Measurements from ENCODE around the gene METTL16. TPM values are rescaled to one million over a fixed set of nuclear protein-coding genes. Genes with fewer than 3 reads are reported as not detected.

The METTL16 gene
- total and polyA plus RNA-seq, 2 donors from 2014 or later = 18.0 to 37.2 TPM

DNA sequence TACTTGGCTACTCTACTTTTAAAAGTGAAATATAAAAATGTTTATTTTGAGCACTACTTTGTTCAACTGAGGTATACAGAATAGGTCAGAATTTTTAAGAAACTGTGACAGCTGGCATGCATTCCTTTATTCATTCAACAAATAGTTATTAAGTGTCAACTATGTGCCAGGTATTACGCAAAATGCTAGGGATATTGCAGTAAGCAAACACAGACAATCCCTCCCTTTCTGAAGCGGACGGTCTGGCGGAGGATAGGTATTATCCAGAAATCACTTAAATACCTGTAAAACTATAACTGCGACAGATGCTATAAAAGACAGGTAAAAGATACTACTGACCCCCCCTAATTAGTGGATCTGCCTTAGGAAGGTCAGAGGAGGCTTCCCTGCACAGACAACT lies 26.1 kb downstream of the METTL16 start:
- Histone ChIP-seq H3K27ac (ENCODE audit: low read depth in 2 of 2, low read length in 2 of 2) (no peak overlapping the region), H3K4me3 (ENCODE audit: low read length in 3 of 3) (peak overlapping the region in 2 of 3 donors; percentile 41 to 43), H3K9me3 (ENCODE audit: control insufficient read depth in 2 of 3, insufficient read depth in 1 of 3, low read length in 3 of 3) (no peaks in the 10 kb centered on the region), H3K4me1 (ENCODE audit: control insufficient read depth in 2 of 3, insufficient read depth in 2 of 3, low read depth in 1 of 3, low read length in 3 of 3) (peaks cover 0 to 5% (median 0%) of the 10 kb centered on the region in 3 donors), H3K27me3 (ENCODE audit: control insufficient read depth, insufficient read depth, low read length) (no peaks in the 10 kb centered on the region), H3K9ac (ENCODE audit: low read length in 3 of 3) (no peak overlapping the region), H3K36me3 (ENCODE audit: control insufficient read depth in 2 of 3, insufficient read depth in 3 of 3, low read length in 3 of 3) (no peaks in the 10 kb centered on the region)
- FAIRE-seq = no peak
- intact Hi-C loops (cut with DNase I) = no loop called here
- DNase-seq = no peak
- TF ChIP-seq, protein P1, sequence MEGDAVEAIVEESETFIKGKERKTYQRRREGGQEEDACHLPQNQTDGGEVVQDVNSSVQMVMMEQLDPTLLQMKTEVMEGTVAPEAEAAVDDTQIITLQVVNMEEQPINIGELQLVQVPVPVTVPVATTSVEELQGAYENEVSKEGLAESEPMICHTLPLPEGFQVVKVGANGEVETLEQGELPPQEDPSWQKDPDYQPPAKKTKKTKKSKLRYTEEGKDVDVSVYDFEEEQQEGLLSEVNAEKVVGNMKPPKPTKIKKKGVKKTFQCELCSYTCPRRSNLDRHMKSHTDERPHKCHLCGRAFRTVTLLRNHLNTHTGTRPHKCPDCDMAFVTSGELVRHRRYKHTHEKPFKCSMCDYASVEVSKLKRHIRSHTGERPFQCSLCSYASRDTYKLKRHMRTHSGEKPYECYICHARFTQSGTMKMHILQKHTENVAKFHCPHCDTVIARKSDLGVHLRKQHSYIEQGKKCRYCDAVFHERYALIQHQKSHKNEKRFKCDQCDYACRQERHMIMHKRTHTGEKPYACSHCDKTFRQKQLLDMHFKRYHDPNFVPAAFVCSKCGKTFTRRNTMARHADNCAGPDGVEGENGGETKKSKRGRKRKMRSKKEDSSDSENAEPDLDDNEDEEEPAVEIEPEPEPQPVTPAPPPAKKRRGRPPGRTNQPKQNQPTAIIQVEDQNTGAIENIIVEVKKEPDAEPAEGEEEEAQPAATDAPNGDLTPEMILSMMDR (IDR thresholded peaks at IDR 0.05; ENCODE audit: borderline replicate concordance, extremely low read depth, insufficient read depth) = no peak

DNA sequence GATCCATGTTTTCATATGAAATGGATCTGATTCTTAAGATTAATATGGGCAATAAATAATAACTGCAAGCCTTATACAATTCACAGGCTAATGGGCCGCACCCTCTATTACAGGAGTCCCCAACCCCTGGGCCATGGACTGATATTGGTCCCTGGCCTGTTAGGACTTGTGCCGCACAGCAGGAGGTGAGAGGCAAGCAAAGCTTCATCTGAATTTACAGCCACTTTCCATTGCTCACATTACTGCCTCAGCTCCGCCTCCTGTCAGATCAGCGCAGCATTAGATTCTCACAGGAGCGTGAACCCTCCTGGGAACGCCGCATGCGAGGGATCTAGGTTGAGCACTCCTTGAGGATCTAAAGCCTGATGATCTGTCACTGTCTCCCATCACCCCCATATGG lies 26.8 kb downstream of the METTL16 start:
- H3K9me3 ChIP-seq (ENCODE audit: control insufficient read depth in 2 of 3, insufficient read depth in 1 of 3, low read length in 3 of 3) = no peaks in the 10 kb centered on the region
- peaks cover 0 to 5% (median 0%) of the 10 kb centered on the region in 3 donors for H3K4me1 ChIP-seq (ENCODE audit: control insufficient read depth in 2 of 3, insufficient read depth in 2 of 3, low read depth in 1 of 3, low read length in 3 of 3)
- H3K27ac ChIP-seq (ENCODE audit: low read depth in 2 of 2, low read length in 2 of 2) = no peak overlapping the region
- no peaks in the 10 kb centered on the region for H3K27me3 ChIP-seq (ENCODE audit: control insufficient read depth, insufficient read depth, low read length)
- TF ChIP-seq, protein P1 (IDR thresholded peaks at IDR 0.05; ENCODE audit: borderline replicate concordance, extremely low read depth, insufficient read depth) = no peak
- no peak overlapping the region for H3K9ac ChIP-seq (ENCODE audit: low read length in 3 of 3)
- H3K36me3 ChIP-seq (ENCODE audit: control insufficient read depth in 2 of 3, insufficient read depth in 3 of 3, low read length in 3 of 3) = no peaks in the 10 kb centered on the region
- no peak overlapping the region for H3K4me3 ChIP-seq (ENCODE audit: low read length in 3 of 3)
- FAIRE-seq = no peak
- no peak for DNase-seq
- intact Hi-C loops (cut with DNase I) = no loop called here

DNA sequence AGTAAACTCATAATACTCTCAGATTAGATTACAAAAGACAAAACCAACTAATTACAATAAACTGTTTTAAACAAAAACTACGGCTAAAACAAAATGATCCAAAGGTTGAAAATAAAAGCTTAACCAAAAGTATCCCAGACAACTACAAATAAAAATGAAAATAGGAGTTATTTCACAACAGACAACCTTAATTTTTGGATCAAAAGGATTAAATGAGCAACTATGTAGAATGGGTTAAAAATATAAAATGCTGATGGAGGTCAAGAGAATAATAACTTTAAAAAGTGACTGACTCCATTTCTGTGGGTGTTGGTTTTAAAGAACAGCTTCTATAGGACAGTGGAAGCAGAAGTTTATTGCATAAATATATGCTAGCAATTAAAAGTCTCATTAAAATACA lies 28.6 kb downstream of the METTL16 start:
- TF ChIP-seq, protein P1 (IDR thresholded peaks at IDR 0.05; ENCODE audit: borderline replicate concordance, extremely low read depth, insufficient read depth) = no peak
- Histone ChIP-seq H3K27me3 (ENCODE audit: control insufficient read depth, insufficient read depth, low read length) (no peaks in the 10 kb centered on the region), H3K4me3 (ENCODE audit: low read length in 3 of 3) (no peak overlapping the region), H3K9ac (ENCODE audit: low read length in 3 of 3) (no peak overlapping the region), H3K9me3 (ENCODE audit: control insufficient read depth in 2 of 3, insufficient read depth in 1 of 3, low read length in 3 of 3) (no peaks in the 10 kb centered on the region), H3K27ac (ENCODE audit: low read depth in 2 of 2, low read length in 2 of 2) (no peak overlapping the region), H3K4me1 (ENCODE audit: control insufficient read depth in 2 of 3, insufficient read depth in 2 of 3, low read depth in 1 of 3, low read length in 3 of 3) (peaks cover 0 to 5% (median 0%) of the 10 kb centered on the region in 3 donors), H3K36me3 (ENCODE audit: control insufficient read depth in 2 of 3, insufficient read depth in 3 of 3, low read length in 3 of 3) (peaks cover under 1 to 3% (median 2%) of the 10 kb centered on the region in 3 donors)
- intact Hi-C loops (cut with DNase I) = no loop called here
- FAIRE-seq (no peak), DNase-seq (no peak)

DNA sequence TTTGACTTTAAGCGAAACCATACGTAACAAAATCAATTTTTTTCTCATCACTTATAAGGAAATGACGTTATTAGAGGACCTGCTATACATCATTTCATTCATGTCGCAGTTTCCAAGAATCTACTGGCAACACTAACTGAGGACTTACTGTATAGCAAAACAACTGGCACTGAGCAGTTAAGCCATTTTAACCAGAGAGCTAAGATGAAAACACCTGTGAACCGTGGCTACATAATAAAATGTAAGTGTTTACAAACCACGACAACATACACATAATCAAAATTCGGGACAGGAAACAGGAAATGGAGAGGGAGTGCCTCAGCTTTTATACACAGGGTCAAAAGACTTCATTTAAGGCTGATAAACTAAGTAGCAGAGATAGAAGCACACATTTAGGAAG lies 29.5 kb downstream of the METTL16 start:
- FAIRE-seq (no peak), DNase-seq (no peak)
- Histone ChIP-seq H3K27ac (ENCODE audit: low read depth in 2 of 2, low read length in 2 of 2) (no peak overlapping the region), H3K9ac (ENCODE audit: low read length in 3 of 3) (no peak overlapping the region), H3K27me3 (ENCODE audit: control insufficient read depth, insufficient read depth, low read length) (no peaks in the 10 kb centered on the region), H3K9me3 (ENCODE audit: control insufficient read depth in 2 of 3, insufficient read depth in 1 of 3, low read length in 3 of 3) (no peaks in the 10 kb centered on the region), H3K4me1 (ENCODE audit: control insufficient read depth in 2 of 3, insufficient read depth in 2 of 3, low read depth in 1 of 3, low read length in 3 of 3) (peaks cover 0 to 5% (median 0%) of the 10 kb centered on the region in 3 donors), H3K4me3 (ENCODE audit: low read length in 3 of 3) (no peak overlapping the region), H3K36me3 (ENCODE audit: control insufficient read depth in 2 of 3, insufficient read depth in 3 of 3, low read length in 3 of 3) (peaks cover 2 to 7% (median 3%) of the 10 kb centered on the region in 3 donors)
- TF ChIP-seq, protein P1 (IDR thresholded peaks at IDR 0.05; ENCODE audit: borderline replicate concordance, extremely low read depth, insufficient read depth) = no peak
- intact Hi-C loops (cut with DNase I) = no loop called here

All from kidney (tissue), 14 donors.